GM19035 (cell line): ENCODE measurements around the gene OIP5.
"Not testable (repeated sequence)": the region's sequence is repeated elsewhere in the genome, so short reads cannot be mapped to it uniquely, and the experiment has no call there.

Experiments
- ATAC-seq: cut with Tn5 transposase; IDR thresholded peaks from one replicate; pipeline ENCODE4 v1.9.1; 2021; ENCODE audit not compliant: unreplicated experiment

OIP5 gene

DNA sequence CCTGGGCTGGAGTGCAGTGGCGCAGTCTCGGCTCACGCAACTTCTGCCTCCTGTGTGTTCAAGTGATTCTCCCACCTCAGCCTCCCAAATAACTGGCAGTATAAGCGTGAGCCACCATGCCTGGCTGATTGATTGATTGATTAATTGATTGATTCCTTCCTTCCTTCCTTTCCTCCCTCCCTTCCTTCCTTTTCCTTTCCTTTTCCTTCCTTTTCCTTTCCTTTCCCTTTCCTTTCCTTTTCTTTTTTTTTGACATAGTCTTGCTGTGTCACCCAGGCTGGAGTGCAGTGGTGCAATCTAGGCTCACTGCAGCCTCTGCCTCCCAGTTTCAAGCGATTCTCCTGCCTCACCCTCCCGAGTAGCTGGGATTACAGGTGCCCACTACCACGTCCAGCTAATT, 71.5 kb downstream of the OIP5 start:
- not testable (repeated sequence) for ATAC-seq

DNA sequence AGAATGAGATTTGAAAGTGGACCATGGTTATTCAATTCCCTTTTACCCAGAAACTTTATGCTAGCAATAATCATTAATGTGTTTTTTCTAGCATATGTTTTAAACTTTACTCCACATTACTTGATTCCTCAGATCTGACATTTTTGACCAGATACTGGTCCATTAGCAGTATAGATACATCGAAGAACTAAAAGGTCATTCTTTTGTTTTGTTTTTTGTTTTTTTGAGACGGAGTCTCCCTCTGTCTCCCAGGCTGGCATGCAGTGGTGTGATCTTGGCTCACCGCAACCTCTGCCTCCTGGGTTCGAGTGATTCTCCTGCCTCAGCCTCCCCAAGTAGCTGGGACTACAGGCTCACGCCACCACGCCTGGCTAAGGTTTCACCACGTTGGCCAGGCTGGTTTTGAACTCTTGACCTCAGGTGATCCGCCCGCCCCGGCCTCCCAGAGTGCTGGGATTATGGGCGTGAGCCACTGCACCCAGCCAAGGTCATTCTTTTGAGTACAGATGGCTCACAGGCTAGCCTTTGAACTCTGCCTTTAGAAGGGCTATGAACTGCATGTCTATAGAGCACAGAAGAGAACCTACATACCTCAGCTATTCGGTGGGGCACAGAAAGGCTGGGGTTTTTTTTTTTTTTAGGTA, 72.7 kb downstream of the OIP5 start:
- no peak for ATAC-seq
